Measurements from ENCODE around the gene MMP3. TPM values are rescaled to one million over a fixed set of nuclear protein-coding genes. Genes with fewer than 3 reads are reported as not detected.

The MMP3 gene
- total RNA-seq, 1 experiment from 2014 or later, result not detected

DNA sequence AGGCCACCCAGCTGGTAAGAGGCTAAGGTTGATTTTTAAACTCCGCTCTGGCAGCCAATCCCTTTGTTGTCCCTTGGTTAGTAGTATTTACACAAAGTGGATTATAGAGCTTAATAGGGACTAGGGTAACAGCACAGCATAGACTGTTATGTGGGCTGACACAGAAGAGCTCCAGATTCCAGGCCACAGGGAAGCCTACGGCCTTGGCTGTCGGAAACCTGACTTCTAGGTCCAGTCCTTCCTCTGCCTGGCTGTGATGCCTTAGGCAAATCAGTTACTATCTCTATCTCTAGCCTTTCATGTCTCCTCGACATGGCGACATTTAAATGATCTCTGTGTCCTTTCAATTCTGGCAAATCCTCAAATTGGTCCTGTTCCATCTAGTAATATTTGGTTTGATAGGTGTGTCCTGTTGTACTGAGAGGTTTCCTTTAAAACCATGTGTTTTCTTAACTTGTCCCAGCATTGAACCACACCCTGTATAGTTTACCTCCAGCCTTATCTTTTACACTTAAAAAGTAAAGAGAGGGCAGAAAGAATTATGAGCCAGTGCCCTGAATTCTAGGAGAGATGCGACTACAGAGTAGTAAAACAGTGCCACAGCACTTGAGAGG is 49.6 kb downstream of the MMP3 start:
- no peak for DNase-seq
- H3K9ac ChIP-seq (ENCODE audit: low read length), result no peak overlapping the region

DNA sequence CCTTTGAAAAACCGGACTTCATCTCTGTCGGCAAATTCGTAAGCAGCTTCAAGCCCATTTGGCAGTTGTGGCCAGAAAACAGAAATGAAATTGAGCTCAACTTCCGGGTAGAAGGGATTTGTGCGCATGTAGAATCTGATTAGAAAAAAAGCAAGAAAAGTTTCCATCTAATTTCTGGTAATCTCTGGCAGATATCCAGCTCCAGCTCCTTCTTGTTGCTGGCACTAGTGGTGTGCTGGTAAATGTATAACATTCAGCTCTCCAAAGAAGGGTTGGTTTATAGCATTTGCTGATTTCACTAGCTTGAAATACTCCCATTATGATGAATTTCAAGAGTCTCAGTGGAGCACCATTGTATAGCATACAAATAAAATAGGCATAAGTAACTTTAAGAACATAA is 50.8 kb downstream of the MMP3 start:
- DNase-seq, result no peak
- no peak overlapping the region for H2AFZ ChIP-seq (ENCODE audit: low read length)
- H3K36me3 ChIP-seq (ENCODE audit: insufficient read depth, low read length), result no peaks in the 10 kb centered on the region
- no peaks in the 10 kb centered on the region for H3K4me1 ChIP-seq (ENCODE audit: low read length)
- no peak overlapping the region for H3K4me2 ChIP-seq (ENCODE audit: low read depth, low read length, poor library complexity, severe bottlenecking)
- H3K9me3 ChIP-seq (ENCODE audit: low read length), result no peaks in the 10 kb centered on the region
- no peaks in the 10 kb centered on the region for H4K20me1 ChIP-seq (ENCODE audit: insufficient read depth, low read depth, low read length)
- H3K9me2 ChIP-seq (replicated peaks; ENCODE audit: insufficient read depth, low read length), result no peaks in the 10 kb centered on the region
- no peaks in the 10 kb centered on the region for H3K27me3 ChIP-seq (ENCODE audit: low read length)
- no peak overlapping the region for H3K27ac ChIP-seq (ENCODE audit: low read length)
- H3K79me2 ChIP-seq (ENCODE audit: low read length), result no peaks in the 10 kb centered on the region
- H3K9ac ChIP-seq (ENCODE audit: low read length), result no peak overlapping the region
- H3K4me3 ChIP-seq (ENCODE audit: low read length), result no peak overlapping the region

More for the DNA sequence above, 49.6 kb downstream of the MMP3 start:
- Histone ChIP-seq H4K20me1 (ENCODE audit: insufficient read depth, low read depth, low read length) (no peaks in the 10 kb centered on the region), H3K36me3 (ENCODE audit: insufficient read depth, low read length) (no peaks in the 10 kb centered on the region), H3K4me2 (ENCODE audit: low read depth, low read length, poor library complexity, severe bottlenecking) (no peak overlapping the region), H3K27me3 (ENCODE audit: low read length) (no peaks in the 10 kb centered on the region), H3K79me2 (ENCODE audit: low read length) (no peaks in the 10 kb centered on the region), H2AFZ (ENCODE audit: low read length) (no peak overlapping the region), H3K9me3 (ENCODE audit: low read length) (no peaks in the 10 kb centered on the region), H3K4me1 (ENCODE audit: low read length) (no peaks in the 10 kb centered on the region), H3K4me3 (ENCODE audit: low read length) (no peak overlapping the region), H3K27ac (ENCODE audit: low read length) (no peak overlapping the region), H3K9me2 (replicated peaks; ENCODE audit: insufficient read depth, low read length) (no peaks in the 10 kb centered on the region)

DNA sequence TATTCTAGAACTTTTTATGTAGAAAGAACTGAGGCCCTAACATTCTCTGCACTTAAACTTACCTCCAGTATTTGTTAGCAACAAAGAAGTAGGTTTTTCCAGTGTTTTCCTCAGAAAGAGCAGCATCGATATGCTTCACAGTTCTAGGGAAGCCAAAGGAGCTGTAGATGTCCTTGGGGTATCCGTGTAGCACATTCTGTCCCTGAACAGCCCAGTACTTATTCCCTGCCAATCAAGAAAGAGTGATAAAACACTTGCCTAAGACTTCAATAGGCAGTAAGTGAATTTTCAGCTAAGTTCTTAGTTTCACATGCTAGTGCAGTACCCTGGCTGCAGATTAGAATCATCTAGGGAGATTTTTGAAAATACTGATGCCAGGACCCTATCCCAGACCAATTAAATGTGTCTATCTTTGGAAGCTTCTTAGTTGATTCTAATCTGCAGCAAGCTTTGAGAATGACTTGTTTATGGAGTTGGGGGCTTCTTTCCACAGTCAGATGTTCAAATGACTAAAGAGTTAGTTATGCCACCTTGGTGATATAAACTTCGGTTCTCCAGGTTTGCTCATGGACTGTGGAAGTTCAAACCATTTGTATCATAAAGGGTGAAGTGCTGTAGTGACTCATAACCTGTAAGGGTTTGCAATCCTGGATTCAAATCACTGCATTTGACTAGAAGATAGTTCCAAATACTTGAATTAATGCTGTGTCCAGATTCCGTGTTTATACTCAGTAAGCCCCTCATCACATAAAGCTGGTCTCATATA is 52.0 kb downstream of the MMP3 start:
- H2AFZ ChIP-seq (ENCODE audit: low read length), result no peak overlapping the region
- no peak for DNase-seq
- H3K4me3 ChIP-seq (ENCODE audit: low read length), result no peak overlapping the region
- no peaks in the 10 kb centered on the region for H4K20me1 ChIP-seq (ENCODE audit: insufficient read depth, low read depth, low read length)
- no peaks in the 10 kb centered on the region for H3K9me2 ChIP-seq (replicated peaks; ENCODE audit: insufficient read depth, low read length)
- no peaks in the 10 kb centered on the region for H3K79me2 ChIP-seq (ENCODE audit: low read length)
- no peak overlapping the region for H3K27ac ChIP-seq (ENCODE audit: low read length)
- no peaks in the 10 kb centered on the region for H3K9me3 ChIP-seq (ENCODE audit: low read length)
- H3K4me2 ChIP-seq (ENCODE audit: low read depth, low read length, poor library complexity, severe bottlenecking), result no peak overlapping the region
- H3K9ac ChIP-seq (ENCODE audit: low read length), result no peak overlapping the region
- H3K36me3 ChIP-seq (ENCODE audit: insufficient read depth, low read length), result no peaks in the 10 kb centered on the region
- no peaks in the 10 kb centered on the region for H3K4me1 ChIP-seq (ENCODE audit: low read length)
- peaks cover 3% of the 10 kb centered on the region; the same call in 1 of the 2 replicates for H3K27me3 ChIP-seq (ENCODE audit: low read length)

DNA sequence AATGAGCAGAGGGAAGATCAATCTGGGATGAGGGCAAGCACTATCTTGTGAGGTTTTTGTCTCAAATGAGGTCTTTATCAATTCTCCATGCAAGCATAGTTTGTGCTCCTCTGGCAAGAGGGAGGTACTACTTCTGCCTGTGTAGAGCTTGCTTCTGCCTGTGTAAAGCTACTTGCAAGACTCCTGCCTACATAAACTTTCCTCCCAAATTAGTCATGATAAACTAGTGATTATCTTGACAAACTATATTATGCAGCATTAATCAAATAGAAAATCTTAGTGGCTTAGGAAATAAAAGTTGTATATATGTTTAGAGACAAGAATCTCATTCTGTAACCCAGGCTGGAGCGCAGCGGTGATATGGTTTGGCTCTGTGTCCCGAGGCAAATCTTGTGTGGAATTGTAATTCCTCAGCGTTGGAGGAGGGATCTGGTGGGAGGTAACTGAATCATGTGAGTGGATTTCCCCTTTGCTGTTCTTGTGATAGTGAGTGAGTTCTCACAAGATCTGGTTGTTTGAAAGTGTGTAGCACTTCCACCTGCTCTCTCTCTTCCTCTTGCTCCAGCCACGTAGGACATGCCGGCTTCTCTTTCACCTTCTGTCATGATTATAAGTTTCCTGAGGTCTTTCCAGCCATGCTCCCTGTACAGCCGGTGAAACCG is 54.9 kb downstream of the MMP3 start:
- Histone ChIP-seq H3K27ac (ENCODE audit: low read length) (no peak overlapping the region), H3K9ac (ENCODE audit: low read length) (no peak overlapping the region), H2AFZ (ENCODE audit: low read length) (no peak overlapping the region), H3K4me1 (ENCODE audit: low read length) (no peaks in the 10 kb centered on the region), H3K9me2 (replicated peaks; ENCODE audit: insufficient read depth, low read length) (no peaks in the 10 kb centered on the region), H3K4me2 (ENCODE audit: low read depth, low read length, poor library complexity, severe bottlenecking) (no peak overlapping the region), H3K4me3 (ENCODE audit: low read length) (no peak overlapping the region), H3K79me2 (ENCODE audit: low read length) (no peaks in the 10 kb centered on the region), H3K9me3 (ENCODE audit: low read length) (no peaks in the 10 kb centered on the region), H3K36me3 (ENCODE audit: insufficient read depth, low read length) (no peaks in the 10 kb centered on the region), H4K20me1 (ENCODE audit: insufficient read depth, low read depth, low read length) (no peaks in the 10 kb centered on the region), H3K27me3 (ENCODE audit: low read length) (peaks cover 3% of the 10 kb centered on the region; the same call in 1 of the 2 replicates)
- DNase-seq, result no peak

Other genes starting within 250 kb of the MMP3 start
- gene MMP20, start 218.3 kb downstream of the MMP3 start, total RNA-seq (2014; rRNA removed; shearing (Covaris generic); ENCODE audit: low replicate concordance), result not detected in 2 replicates
- not detected in 2 replicates for gene MMP27, start 137.8 kb downstream of the MMP3 start, total RNA-seq (2014; rRNA removed; shearing (Covaris generic); ENCODE audit: low replicate concordance)
- not detected in 2 replicates for gene MMP8, start 118.7 kb downstream of the MMP3 start, total RNA-seq (2014; rRNA removed; shearing (Covaris generic); ENCODE audit: low replicate concordance)
- not detected in 2 replicates for gene MMP10, start 63.0 kb downstream of the MMP3 start, total RNA-seq (2014; rRNA removed; shearing (Covaris generic); ENCODE audit: low replicate concordance)
- not detected in 2 replicates for gene MMP1, start 45.4 kb downstream of the MMP3 start, total RNA-seq (2014; rRNA removed; shearing (Covaris generic); ENCODE audit: low replicate concordance)
- not detected in 2 replicates for gene MMP12, start 31.4 kb upstream of the MMP3 start, total RNA-seq (2014; rRNA removed; shearing (Covaris generic); ENCODE audit: low replicate concordance)
- gene MMP13, start 112.1 kb upstream of the MMP3 start, total RNA-seq (2014; rRNA removed; shearing (Covaris generic); ENCODE audit: low replicate concordance), result not detected in 2 replicates
- gene DCUN1D5, start 248.6 kb upstream of the MMP3 start, total RNA-seq (2014; rRNA removed; shearing (Covaris generic); ENCODE audit: low replicate concordance), result 243 and 322 TPM in 2 replicates

Measured in Karpas-422 (cell line).